ENCODE measurements around the gene RAMP2. TPM values are rescaled to one million over a fixed set of nuclear protein-coding genes. Genes with fewer than 3 reads are reported as not detected.

RAMP2 gene
- total and polyA plus RNA-seq, 2 of the 13 experiments (the other 11 are each of a cell fraction or from before 2014, with no cell fraction given), result 1.4 to 5.2 TPM

GRCh38 chr17:42779936-42780850 is 19.2 kb downstream of the RAMP2 start, which contains the start of gene WNK4 (continued):
- TF ChIP-seq TOE1 (CRISPR knock-in tag; IDR thresholded peaks at IDR 0.05), result 0 out of 2 replicates have a peak, but pooled peaks have one; percentile 43
- TF ChIP-seq TMF1 (CRISPR knock-in tag; IDR thresholded peaks at IDR 0.05; ENCODE audit: low read depth), result peak; percentile 45; the same call in 1 of the 2 replicates
- TF ChIP-seq ZNF597 (CRISPR knock-in tag; IDR thresholded peaks at IDR 0.05), result no peak
- TF ChIP-seq CENPT (CRISPR knock-in tag; IDR thresholded peaks at IDR 0.05; ENCODE audit: low read depth), result peak; percentile 27; the same call in 1 of the 2 replicates
- TF ChIP-seq ZNF24 (IDR thresholded peaks at IDR 0.05), result no peak
- TF ChIP-seq THYN1 (CRISPR knock-in tag; IDR thresholded peaks at IDR 0.05; ENCODE audit: borderline replicate concordance, low read depth), result no peak
- TF ChIP-seq ATF7-NPFF (CRISPR knock-in tag; IDR thresholded peaks at IDR 0.05; ENCODE audit: low read depth), result peak; percentile 91
- peak; percentile 20; the same call in 1 of the 2 replicates for TF ChIP-seq THAP9 (CRISPR knock-in tag; IDR thresholded peaks at IDR 0.05; ENCODE audit: borderline replicate concordance)
